ENCODE measurements around the gene HYAL2. TPM values are rescaled to one million over a fixed set of nuclear protein-coding genes. Genes with fewer than 3 reads are reported as not detected.

Gene HYAL2
- total and polyA plus RNA-seq, 2 of the 8 experiments (the other 6 are each of a cell fraction or from before 2014, with no cell fraction given), result 51.9 to 176 TPM

DNA sequence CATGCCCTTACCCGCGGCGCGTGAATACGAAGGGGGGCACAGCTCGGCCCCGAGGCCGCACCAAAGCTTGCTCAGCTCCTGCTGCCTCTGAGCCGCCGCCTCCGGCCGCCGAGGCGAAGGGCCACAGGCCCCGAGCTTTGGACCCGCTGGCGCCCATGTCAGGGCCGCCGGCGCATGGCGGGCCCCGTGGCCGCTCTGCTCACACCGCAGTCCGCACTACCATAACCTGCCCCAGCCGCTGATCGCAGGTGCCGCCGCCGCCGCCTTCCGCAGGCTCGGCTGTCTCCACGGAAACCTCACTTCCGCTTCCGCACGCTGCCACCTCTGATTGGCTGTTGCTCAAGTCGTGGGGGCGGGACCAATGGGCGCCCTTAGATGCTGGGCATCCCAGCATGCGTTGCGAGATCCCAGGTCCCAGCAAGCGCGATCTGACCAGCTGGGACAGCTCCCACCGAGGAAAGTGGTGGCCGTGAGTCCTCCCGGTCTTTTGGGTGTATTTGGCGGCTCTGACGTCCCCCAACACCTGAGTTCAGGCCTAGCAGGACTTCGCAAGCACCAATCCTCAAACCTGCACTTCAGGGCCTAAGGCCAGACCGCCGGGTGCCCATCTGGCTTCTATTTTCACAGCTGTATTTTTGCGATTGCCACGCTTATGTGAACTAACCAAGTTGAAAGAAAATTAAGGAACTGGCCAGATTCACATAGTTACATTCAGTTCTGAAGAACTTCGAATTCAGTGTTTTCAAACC is 5.6 kb upstream of the HYAL2 start, which contains the start of gene TUSC2 (continued):
- TF ChIP-seq EP300 (IDR thresholded peaks at IDR 0.05; ENCODE audit: borderline replicate concordance in 1 of 2, low read depth in 2 of 2, low read length in 2 of 2) (no peak), CEBPB (IDR thresholded peaks at IDR 0.05; ENCODE audit: low read depth, low read length) (no peak), GTF2F1 (IDR thresholded peaks at IDR 0.05; ENCODE audit: borderline replicate concordance, low read depth, low read length) (no peak), MAX (IDR thresholded peaks at IDR 0.05) (no peak; the same call in 1 of the 2 replicates), NRF1 (IDR thresholded peaks at IDR 0.05; ENCODE audit: low read depth, low read length) (no peak), HDAC6 (IDR thresholded peaks at IDR 0.05; ENCODE audit: low read depth, low read length) (no peak), BRCA1 (IDR thresholded peaks at IDR 0.05; ENCODE audit: low read depth, low read length) (no peak), POU5F1 (IDR thresholded peaks at IDR 0.05; ENCODE audit: low read depth, low read length) (no peak), ASH2L (IDR thresholded peaks at IDR 0.05; ENCODE audit: low read length) (peak; percentile 60), RXRA (IDR thresholded peaks at IDR 0.05; ENCODE audit: insufficient read depth, low read depth, low read length) (no peak), CTCF (IDR thresholded peaks at IDR 0.05; ENCODE audit: control extremely low read depth in 1 of 3, insufficient read depth in 1 of 3, low read depth in 1 of 3, low read length in 3 of 3) (peak in 1 of 3 experiments; percentile 3; a peak in 1 of 4 replicates), YY1 (IDR thresholded peaks at IDR 0.05; ENCODE audit: low read depth, low read length) (no peak), KDM1A (IDR thresholded peaks at IDR 0.05; ENCODE audit: borderline replicate concordance, low read length) (no peak), TAF1 (IDR thresholded peaks at IDR 0.05; ENCODE audit: low read depth, low read length) (peak; percentile 84), TAF7 (optimal IDR thresholded peaks at IDR 0.05; ENCODE audit: borderline replicate concordance, low read depth, low read length) (peak; percentile 31), FOSL1 (IDR thresholded peaks at IDR 0.05; ENCODE audit: insufficient read depth, low read depth, low read length) (no peak), CHD1 (IDR thresholded peaks at IDR 0.05; ENCODE audit: low read depth, low read length) (no peak), SIN3A (conservative IDR thresholded peaks at IDR 0.05 in 1 of 2, IDR thresholded peaks at IDR 0.05 in 1 of 2; ENCODE audit: low read depth in 1 of 2, low read length in 2 of 2) (peak; percentile 40 to 76; a peak in 1 of 4 replicates), ZNF274 (IDR thresholded peaks at IDR 0.05; ENCODE audit: borderline replicate concordance, extremely low read depth, low read length) (no peak), KDM5A (IDR thresholded peaks at IDR 0.05; ENCODE audit: low read length) (peak; percentile 67; the same call in 1 of the 2 replicates), GABPA (IDR thresholded peaks at IDR 0.05; ENCODE audit: borderline replicate concordance, insufficient read depth, low read length) (peak; percentile 91)
